NOMO-1 (cell line): ENCODE data around the gene SPEN.
"Not testable (repeated sequence)": the region's sequence is repeated elsewhere in the genome, so short reads cannot be mapped to it uniquely, and the experiment has no call there.

Source experiments
- DNase-seq, 2 experiments: peaks; one replicate each; lab custom pipeline; 2025; ENCODE audit not compliant: unreplicated experiment in 2 of 2; lab: John Stamatoyannopoulos, UW

The SPEN gene

GRCh38 chr1:15974855-15975254, 127.3 kb downstream of the SPEN start:
- DNase-seq, result no peak

GRCh38 chr1:15975358-15975804, 127.9 kb downstream of the SPEN start:
- peak; percentile 31 to 51 for DNase-seq

- peak; percentile 84 to 92 for DNase-seq
Observed at GRCh38 chr1:15975805-15976680, 128.5 kb downstream of the SPEN start, which contains the start of gene ZBTB17. Gene ZBTB17 (minus strand): TSS chr1:15976101. CDS start chr1:15948495, 27,606 bp downstream.

- DNase-seq, result not testable (repeated sequence)
Observed at GRCh38 chr1:15977947-15978346, 130.4 kb downstream of the SPEN start.

- no peak for DNase-seq
Observed at GRCh38 chr1:15981679-15982078, 134.2 kb downstream of the SPEN start.

- DNase-seq, result no peak
Observed at GRCh38 chr1:15983275-15983674, 135.8 kb downstream of the SPEN start.

- peak; percentile 28 to 79 for DNase-seq
Observed at GRCh38 chr1:15985611-15986297, 138.2 kb downstream of the SPEN start.

- no peak for DNase-seq
Observed at GRCh38 chr1:15988856-15989736, 141.6 kb downstream of the SPEN start.

GRCh38 chr1:15989776-15990175, 142.3 kb downstream of the SPEN start:
- DNase-seq, result no peak
